H9 (cell line): ENCODE results near the gene DUSP10. TPM values are rescaled to one million over a fixed set of nuclear protein-coding genes. Genes with fewer than 3 reads are reported as not detected.

Source experiments
- DNase-seq: peaks from one replicate; pipeline ENCODE4 v3.0.0-alpha.2; 2017
- H2AFZ ChIP-seq: one replicate; pipeline ENCODE4 v1.6.1; 2013; ENCODE audit warnings: mild to moderate bottlenecking, low read length, control low read depth, moderate library complexity
- H2AK5ac ChIP-seq: 2 replicates; pipeline ENCODE4 v1.6.1; 2013; ENCODE audit warnings: low read length, control low read depth, mixed read lengths; ENCODE audit not compliant: insufficient read length
- H2BK120ac ChIP-seq: one replicate; pipeline ENCODE4 v1.6.1; 2013; ENCODE audit warnings: low read depth, mild to moderate bottlenecking, low read length, control low read depth, inconsistent platforms; ENCODE audit not compliant: poor library complexity, severe bottlenecking
- H2BK12ac ChIP-seq: 2 replicates; pipeline ENCODE4 v1.6.1; 2013; ENCODE audit warnings: low read length, control low read depth, mixed read lengths, low read depth; ENCODE audit not compliant: insufficient read length
- H2BK15ac ChIP-seq: 2 replicates; pipeline ENCODE4 v1.6.1; 2013; ENCODE audit warnings: low read depth, low read length, control low read depth
- H2BK20ac ChIP-seq: one replicate; pipeline ENCODE4 v1.6.1; 2013; ENCODE audit warnings: low read depth, mild to moderate bottlenecking, low read length, control low read depth, inconsistent platforms; ENCODE audit not compliant: poor library complexity, severe bottlenecking
- H2BK5ac ChIP-seq: 2 replicates; pipeline ENCODE4 v1.6.1; 2013; ENCODE audit warnings: low read length, control low read depth, mixed read lengths; ENCODE audit not compliant: insufficient read length
- H3K14ac ChIP-seq: 2 replicates; pipeline ENCODE4 v1.6.1; 2013; ENCODE audit warnings: low read length, control low read depth; ENCODE audit not compliant: insufficient read depth
- H3K18ac ChIP-seq: 2 replicates; pipeline ENCODE4 v1.6.1; 2013; ENCODE audit warnings: low read depth, mild to moderate bottlenecking, mixed read lengths, low read length, control low read depth; ENCODE audit not compliant: insufficient read length
- H3K23ac ChIP-seq: 2 replicates; pipeline ENCODE4 v1.6.1; 2013; ENCODE audit warnings: low read length, control low read depth, mixed read lengths, low read depth; ENCODE audit not compliant: insufficient read length
- H3K23me2 ChIP-seq: 2 replicates; pipeline ENCODE4 v1.6.1; 2013; ENCODE audit warnings: low read depth, mild to moderate bottlenecking, mixed read lengths, low read length, control low read depth; ENCODE audit not compliant: insufficient read length, poor library complexity, severe bottlenecking
- H3K27ac ChIP-seq: 2 replicates; pipeline ENCODE4 v1.5.1; 2013; ENCODE audit warnings: low read length, control low read depth, mixed read lengths, low read depth; ENCODE audit not compliant: insufficient read length
- H3K27me3 ChIP-seq: 2 replicates; pipeline ENCODE4 v1.6.1; 2013; ENCODE audit warnings: low read length, control low read depth, inconsistent platforms; ENCODE audit not compliant: insufficient read depth
- H3K4ac ChIP-seq: 2 replicates; pipeline ENCODE4 v1.6.1; 2013; ENCODE audit warnings: low read depth, mild to moderate bottlenecking, control low read depth, inconsistent platforms, low read length, moderate library complexity
- H3K4me1 ChIP-seq: 2 replicates; pipeline ENCODE4 v1.6.1; 2013; ENCODE audit warnings: low read length, control low read depth, inconsistent platforms; ENCODE audit not compliant: insufficient read depth
- H3K4me2 ChIP-seq: 2 replicates; pipeline ENCODE4 v1.6.1; 2013; ENCODE audit warnings: low read length, control low read depth, mixed read lengths; ENCODE audit not compliant: insufficient read length, insufficient read depth
- H3K56ac ChIP-seq: 2 replicates; pipeline ENCODE4 v1.6.1; 2013; ENCODE audit warnings: low read depth, mild to moderate bottlenecking, mixed read lengths, low read length, control low read depth; ENCODE audit not compliant: insufficient read length
- H3K79me1 ChIP-seq: 2 replicates; pipeline ENCODE4 v1.6.1; 2013; ENCODE audit warnings: low read depth, mild to moderate bottlenecking, moderate library complexity, low read length, control low read depth, inconsistent platforms; ENCODE audit not compliant: insufficient read depth, poor library complexity, severe bottlenecking
- H3K79me2 ChIP-seq: 2 replicates; pipeline ENCODE4 v1.6.1; 2013; ENCODE audit warnings: low read length, control low read depth, inconsistent platforms; ENCODE audit not compliant: insufficient read depth
- H3K9ac ChIP-seq: 2 replicates; pipeline ENCODE4 v1.6.1; 2013; ENCODE audit warnings: low read length, control low read depth, mixed read lengths; ENCODE audit not compliant: insufficient read length; ENCODE audit errors: extremely low read depth
- H3K9me3 ChIP-seq: one replicate; pipeline ENCODE4 v1.6.1; 2013; ENCODE audit warnings: low read depth, low read length, inconsistent platforms; ENCODE audit not compliant: control insufficient read depth
- H3T11ph ChIP-seq: one replicate; pipeline ENCODE4 v1.6.1; 2013; ENCODE audit warnings: mild to moderate bottlenecking, low read length, control low read depth, inconsistent platforms
- H4K20me1 ChIP-seq: one replicate; pipeline ENCODE4 v1.6.1; 2013; ENCODE audit not compliant: control insufficient read depth, insufficient read length, insufficient read depth
- H4K5ac ChIP-seq: 2 replicates; pipeline ENCODE4 v1.6.1; 2013; ENCODE audit warnings: low read depth, mild to moderate bottlenecking, mixed read lengths, low read length, control low read depth; ENCODE audit not compliant: insufficient read length
- H4K8ac ChIP-seq: replicated peaks from 2 replicates; pipeline ENCODE4 v1.6.1; 2013; ENCODE audit warnings: low read length, control low read depth, mixed read lengths, low read depth; ENCODE audit not compliant: insufficient read length
- H4K91ac ChIP-seq: 2 replicates; pipeline ENCODE4 v1.6.1; 2013; ENCODE audit warnings: low read depth, mild to moderate bottlenecking, moderate library complexity, mixed read lengths, low read length, control low read depth; ENCODE audit not compliant: insufficient read length
- H3K27ac Mint-ChIP-seq, 3 experiments: 2 replicates in 2 of 3; 3 replicates in 1 of 3; pipeline ENCODE4 v1.8.0; 2020 to 2021; ENCODE audit warnings: mixed read lengths in 3 of 3, mild to moderate bottlenecking in 1 of 3, moderate library complexity in 1 of 3
- H3K27me3 Mint-ChIP-seq: 2 replicates; pipeline ENCODE4 v1.8.0; 2021; ENCODE audit warnings: low read depth, mild to moderate bottlenecking, moderate library complexity, mixed read lengths
- H3K36me3 Mint-ChIP-seq, 3 experiments: 2 replicates in 2 of 3; 3 replicates in 1 of 3; pipeline ENCODE4 v1.8.0; 2020 to 2021; ENCODE audit warnings: low read depth in 3 of 3, mixed read lengths in 3 of 3; ENCODE audit not compliant: insufficient read depth in 1 of 3
- H3K4me1 Mint-ChIP-seq, 2 experiments: 2 replicates each; pipeline ENCODE4 v1.8.0; 2020; ENCODE audit warnings: mixed read lengths in 2 of 2
- H3K4me3 Mint-ChIP-seq, 2 experiments: 2 replicates in 1 of 2; 3 replicates in 1 of 2; pipeline ENCODE4 v1.8.0; 2020 to 2021; ENCODE audit warnings: mild to moderate bottlenecking in 2 of 2, mixed read lengths in 2 of 2, moderate library complexity in 1 of 2
- H3K9me3 Mint-ChIP-seq, 2 experiments: 2 replicates in 1 of 2; 3 replicates in 1 of 2; pipeline ENCODE4 v1.8.0; 2020; ENCODE audit warnings: mild to moderate bottlenecking in 2 of 2, mixed read lengths in 2 of 2, moderate library complexity in 1 of 2
- CTCF ChIP-seq: fragments of 200-600 bp; sonication (generic); conservative IDR thresholded peaks from 3 replicates; pipeline ENCODE4 v1.8.0; 2021; ENCODE audit warnings: antibody characterized with exemption, mild to moderate bottlenecking
- WGBS: extraction: QIAGEN DNeasy Blood & Tissue Kit; methylation state at CpG from one replicate; pipeline ENCODE4 v1.1.7; 2013; ENCODE audit warnings: missing lambda C conversion rate, low lambda C conversion rate, mixed read lengths; ENCODE audit not compliant: insufficient read length; ENCODE audit errors: extremely low coverage; 5-methylcytosine and 5-hydroxymethylcytosine counted together
- total RNA-seq: library from RNA; stranded (reverse); gene quantifications from 2 replicates; pipeline ENCODE4 v1.2.1, GENCODE V29; 2021

The DUSP10 gene
- total RNA-seq, 1 experiment from 2014 or later: 2.0 TPM

GRCh38 chr1:221776495-221777301, 34.8 kb upstream of the DUSP10 start:
- H3K18ac ChIP-seq: no peak overlapping the region
- no peak overlapping the region for H2BK12ac ChIP-seq
- Mint-ChIP-seq H3K36me3 (no peaks in the 10 kb centered on the region; a peak in 1 of 7 replicates), H3K9me3 (no peaks in the 10 kb centered on the region), H3K27ac (no peak overlapping the region), H3K27me3 (no peaks in the 10 kb centered on the region), H3K4me1 (peaks cover 7 to 12% of the 10 kb centered on the region in 2 experiments; a peak in 3 of 4 replicates), H3K4me3 (no peak overlapping the region)
- no peak overlapping the region for H4K91ac ChIP-seq
- no peak for TF ChIP-seq CTCF
- no peaks in the 10 kb centered on the region for H3K23me2 ChIP-seq
- no peak overlapping the region for H3K9ac ChIP-seq
- no peaks in the 10 kb centered on the region for H3K79me1 ChIP-seq
- H4K20me1 ChIP-seq: no peaks in the 10 kb centered on the region
- H3K23ac ChIP-seq: no peak overlapping the region
- no peak overlapping the region for H2AFZ ChIP-seq
- no peak overlapping the region for H2BK20ac ChIP-seq
- H3K27ac ChIP-seq: no peak overlapping the region
- WGBS: no CpG with 5 or more reads among the region's 5 CpGs
- no peaks in the 10 kb centered on the region for H3K4me1 ChIP-seq
- no peak overlapping the region for H3K14ac ChIP-seq
- no peak overlapping the region for H2BK15ac ChIP-seq
- H3T11ph ChIP-seq: no peak overlapping the region
- H3K79me2 ChIP-seq: no peaks in the 10 kb centered on the region
- DNase-seq: no peak
- no peak overlapping the region for H4K8ac ChIP-seq
- no peaks in the 10 kb centered on the region for H3K9me3 ChIP-seq
- H3K4ac ChIP-seq: no peak overlapping the region
- no peaks in the 10 kb centered on the region for H3K27me3 ChIP-seq
- no peak overlapping the region for H2BK120ac ChIP-seq
- no peak overlapping the region for H3K56ac ChIP-seq
- H4K5ac ChIP-seq: no peak overlapping the region
- no peak overlapping the region for H2AK5ac ChIP-seq
- no peak overlapping the region for H3K4me2 ChIP-seq
- no peak overlapping the region for H2BK5ac ChIP-seq
